SK-N-SH treated with all-trans-retinoic acid at 6 μM for 48 hours (cell line): ENCODE measurements around the gene C22orf31.

Experiments
- ATAC-seq: fragments of 200-7000 bp; cut with Tn5 transposase; 3 replicates; pipeline ENCODE4 v1.9.1; 2020; ENCODE audit warnings: mild to moderate bottlenecking, moderate library complexity
- ARNTL ChIP-seq: fragments of 450-650 bp; formaldehyde crosslinking; IDR thresholded peaks from 2 replicates; pipeline ENCODE4 v1.5.0; 2020; ENCODE audit warnings: low read depth, mild to moderate bottlenecking, moderate library complexity, borderline replicate concordance
- BACH2 ChIP-seq: fragments of 250-450 bp; sonication (Bioruptor Pico); IDR thresholded peaks from 2 replicates; pipeline ENCODE4 v1.9.0; 2021; ENCODE audit warnings: mild to moderate bottlenecking, borderline replicate concordance
- CREB5 ChIP-seq: fragments of 250-450 bp; sonication (Bioruptor Pico); IDR thresholded peaks from 2 replicates; pipeline ENCODE4 v1.5.1; 2020; ENCODE audit warnings: low read depth, mild to moderate bottlenecking, moderate library complexity
- CSDC2 ChIP-seq: fragments of 250-450 bp; sonication (Bioruptor Pico); IDR thresholded peaks from 2 replicates; pipeline ENCODE4 v1.5.0; 2020; ENCODE audit warnings: mild to moderate bottlenecking, moderate library complexity
- CSRNP3 ChIP-seq: fragments of 250-450 bp; sonication (Bioruptor Pico); IDR thresholded peaks from 2 replicates; pipeline ENCODE4 v1.5.1; 2021; ENCODE audit warnings: mild to moderate bottlenecking, moderate library complexity
- ESRRG ChIP-seq: fragments of 250-450 bp; sonication (Bioruptor Pico); IDR thresholded peaks from 2 replicates; pipeline ENCODE4 v1.6.1; 2021; ENCODE audit warnings: mild to moderate bottlenecking
- ISL1 ChIP-seq: fragments of 250-450 bp; sonication (Bioruptor Pico); IDR thresholded peaks from 2 replicates; pipeline ENCODE4 v2.1.2; 2022; ENCODE audit warnings: mild to moderate bottlenecking, moderate library complexity
- OSR1 ChIP-seq: fragments of 250-450 bp; sonication (Bioruptor Pico); IDR thresholded peaks from 2 replicates; pipeline ENCODE4 v1.8.0; 2022; ENCODE audit warnings: moderate library complexity, mild to moderate bottlenecking, inconsistent platforms
- PATZ1 ChIP-seq: fragments of 250-450 bp; sonication (Bioruptor Pico); IDR thresholded peaks from 2 replicates; pipeline ENCODE4 v1.8.0; 2020; ENCODE audit warnings: mild to moderate bottlenecking, moderate library complexity, borderline replicate concordance
- POU6F1 ChIP-seq: fragments of 250-450 bp; sonication (Bioruptor Pico); IDR thresholded peaks from 2 replicates; pipeline ENCODE4 v1.8.0; 2021; ENCODE audit warnings: low read depth, mild to moderate bottlenecking, moderate library complexity, borderline replicate concordance
- PPARA ChIP-seq: fragments of 250-450 bp; sonication (Bioruptor Pico); IDR thresholded peaks from 2 replicates; pipeline ENCODE4 v1.5.0; 2020; ENCODE audit warnings: mild to moderate bottlenecking, borderline replicate concordance
- RARB ChIP-seq: fragments of 250-450 bp; sonication (Bioruptor Pico); IDR thresholded peaks from 2 replicates; pipeline ENCODE4 v1.8.0; 2021; ENCODE audit warnings: mild to moderate bottlenecking, moderate library complexity
- SNAI2 ChIP-seq: fragments of 250-450 bp; sonication (Bioruptor Pico); IDR thresholded peaks from 2 replicates; pipeline ENCODE4 v1.5.0; 2020; ENCODE audit warnings: mild to moderate bottlenecking, moderate library complexity
- TCF4 ChIP-seq: fragments of 250-450 bp; sonication (Bioruptor Pico); IDR thresholded peaks from 2 replicates; pipeline ENCODE4 v1.8.0; 2021; ENCODE audit warnings: mild to moderate bottlenecking, moderate library complexity, borderline replicate concordance
- TOX ChIP-seq: fragments of 250-450 bp; sonication (Bioruptor Pico); IDR thresholded peaks from 2 replicates; pipeline ENCODE4 v1.8.0; 2021; ENCODE audit warnings: mild to moderate bottlenecking, moderate library complexity, borderline replicate concordance
- TSHZ2 ChIP-seq: fragments of 250-450 bp; sonication (Bioruptor Pico); IDR thresholded peaks from 2 replicates; pipeline ENCODE4 v1.5.0; 2020; ENCODE audit warnings: mild to moderate bottlenecking, moderate library complexity
- ZC3H10 ChIP-seq: fragments of 250-450 bp; sonication (Bioruptor Pico); IDR thresholded peaks from 2 replicates; pipeline ENCODE4 v1.5.1; 2021; ENCODE audit warnings: mild to moderate bottlenecking, moderate library complexity
- ZFP3 ChIP-seq: fragments of 250-450 bp; sonication (Bioruptor Pico); IDR thresholded peaks from 2 replicates; pipeline ENCODE4 v1.5.0; 2020; ENCODE audit warnings: mild to moderate bottlenecking, moderate library complexity
- ZNF565 ChIP-seq: fragments of 450-650 bp; formaldehyde crosslinking; conservative IDR thresholded peaks from 2 replicates; pipeline ENCODE4 v1.5.0; 2020; ENCODE audit warnings: low read depth, mild to moderate bottlenecking, moderate library complexity
- ZNF70 ChIP-seq: fragments of 450-650 bp; formaldehyde crosslinking; IDR thresholded peaks from 2 replicates; pipeline ENCODE4 v1.5.0; 2020; ENCODE audit warnings: mild to moderate bottlenecking, moderate library complexity
- ZNF8 ChIP-seq: fragments of 450-650 bp; formaldehyde crosslinking; IDR thresholded peaks from 2 replicates; pipeline ENCODE4 v1.5.0; 2020; ENCODE audit warnings: mild to moderate bottlenecking, moderate library complexity

Gene C22orf31

GRCh38 chr22:29081517-29082236, 20.0 kb upstream of the C22orf31 start:
- TF ChIP-seq BACH2 (CRISPR knock-in tag) (no peak), ISL1 (CRISPR knock-in tag) (0 out of 2 replicates have a peak, but pooled peaks have one; percentile 14), CSRNP3 (CRISPR knock-in tag) (no peak), SNAI2 (CRISPR knock-in tag) (no peak), TOX (CRISPR knock-in tag) (no peak), ARNTL (CRISPR knock-in tag) (no peak)
- TF ChIP-seq, all 23 proteins: peak for 1
- ATAC-seq, result no peak

- no peak for TF ChIP-seq OSR1 (CRISPR knock-in tag)
- TF ChIP-seq CSRNP3 (CRISPR knock-in tag), result no peak
- TF ChIP-seq ZNF8 (CRISPR knock-in tag), result no peak
- TF ChIP-seq POU6F1 (CRISPR knock-in tag), result no peak
- TF ChIP-seq RARB (CRISPR knock-in tag), result no peak
- TF ChIP-seq ZNF565, result no peak; the same call in 1 of the 2 replicates
- TF ChIP-seq ZC3H10 (CRISPR knock-in tag), result no peak
- TF ChIP-seq BACH2 (CRISPR knock-in tag), result no peak
- TF ChIP-seq ISL1 (CRISPR knock-in tag), result no peak
- TF ChIP-seq PATZ1, result no peak
- TF ChIP-seq ZFP3, result no peak
- TF ChIP-seq ESRRG (CRISPR knock-in tag), result no peak
- TF ChIP-seq TOX (CRISPR knock-in tag), result no peak
- TF ChIP-seq CREB5 (CRISPR knock-in tag), result no peak
- 0 out of 2 replicates have a peak, but pooled peaks have one; percentile 4 for TF ChIP-seq ZNF70 (CRISPR knock-in tag)
- 0 out of 2 replicates have a peak, but pooled peaks have one; percentile 45 for TF ChIP-seq SNAI2 (CRISPR knock-in tag)
- no peak for TF ChIP-seq PPARA (CRISPR knock-in tag)
- TF ChIP-seq TSHZ2 (CRISPR knock-in tag), result 0 out of 2 replicates have a peak, but pooled peaks have one; percentile 52
- no peak for TF ChIP-seq CSDC2 (CRISPR knock-in tag)
- TF ChIP-seq TCF4 (CRISPR knock-in tag), result peak; percentile 92
- TF ChIP-seq ARNTL (CRISPR knock-in tag), result no peak
- ATAC-seq, result no peak; the same call in 1 of the 3 replicates
These were observed 18.7 kb upstream of the C22orf31 start for GRCh38 chr22:29080106-29080975.
